T-helper 2 cell (primary cell): ENCODE results near the gene PXK.
"Not testable (repeated sequence)": the region's sequence is repeated elsewhere in the genome, so short reads cannot be mapped to it uniquely, and the experiment has no call there.

Experiments
- DNase-seq, 5 experiments: peaks; one replicate each; pipeline versions ENCODE4 v3.0.0 to v3.0.0-alpha.2; 2012 to 2022

The PXK gene

DNA sequence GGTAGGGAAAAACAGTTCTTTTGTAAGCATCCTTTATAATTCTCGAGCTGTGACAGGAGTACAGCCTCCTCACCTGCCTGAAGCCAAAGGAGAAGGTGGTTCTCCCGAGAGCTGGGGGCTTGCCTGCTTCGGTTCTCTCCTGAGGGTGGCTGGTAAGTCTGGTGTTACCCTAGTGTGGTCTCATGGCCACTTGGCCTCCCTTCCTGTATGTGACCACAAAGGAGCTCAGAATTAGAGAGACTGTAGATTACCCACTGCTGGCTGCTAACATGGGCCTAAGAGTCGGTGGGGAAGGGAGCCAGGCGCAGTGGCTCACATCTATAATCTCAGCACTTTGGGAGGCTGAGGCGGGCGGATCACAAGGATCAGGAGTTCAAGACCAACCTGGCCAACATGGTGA is 88.3 kb downstream of the PXK start:
- DNase-seq, result no peak

DNA sequence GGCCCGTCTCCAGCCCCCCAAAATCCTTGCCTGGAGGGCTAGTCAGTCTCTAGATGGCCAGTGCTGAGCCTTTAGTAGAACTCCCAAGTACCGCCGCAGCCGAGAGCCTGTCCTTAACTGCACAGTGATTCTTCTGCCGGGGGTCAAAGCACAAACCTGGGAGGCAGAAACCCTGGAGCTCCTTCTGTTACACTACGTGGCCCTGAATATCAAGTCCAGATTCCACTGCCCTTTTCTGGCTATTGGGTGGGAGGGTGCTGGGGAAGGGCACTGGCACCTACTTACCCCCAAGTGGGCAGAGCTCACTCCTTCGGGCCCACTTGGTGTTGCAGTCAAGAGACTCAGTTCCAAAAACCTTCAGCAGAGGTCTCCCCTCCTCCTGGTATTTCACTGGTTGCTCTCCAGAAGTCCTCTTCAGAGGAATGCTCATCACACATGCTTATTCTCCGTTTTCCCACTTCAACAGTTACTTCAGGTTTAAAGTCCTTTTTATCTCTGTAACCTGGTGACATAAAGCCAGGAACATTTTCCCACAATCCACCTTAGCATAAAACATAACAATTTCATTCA is 90.1 kb downstream of the PXK start:
- DNase-seq, result no peak

DNA sequence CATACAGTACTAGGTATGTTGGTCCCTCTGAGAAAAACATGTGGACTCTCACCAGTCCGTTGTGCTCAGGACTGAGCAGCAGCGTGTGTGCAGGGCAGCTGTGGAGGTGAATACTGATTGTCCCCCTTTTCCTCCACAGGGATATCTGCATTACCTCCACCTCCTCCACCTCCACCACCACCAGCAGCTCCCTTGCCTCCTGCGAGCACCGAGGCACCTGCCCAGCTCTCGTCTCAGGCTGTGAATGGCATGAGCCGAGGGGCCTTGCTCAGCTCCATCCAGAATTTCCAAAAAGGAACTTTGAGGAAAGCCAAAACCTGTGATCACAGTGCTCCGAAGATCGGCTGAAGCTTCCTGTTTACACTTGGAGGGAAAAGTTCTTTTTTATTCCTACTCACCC is 91.9 kb downstream of the PXK start:
- DNase-seq, result no peak

DNA sequence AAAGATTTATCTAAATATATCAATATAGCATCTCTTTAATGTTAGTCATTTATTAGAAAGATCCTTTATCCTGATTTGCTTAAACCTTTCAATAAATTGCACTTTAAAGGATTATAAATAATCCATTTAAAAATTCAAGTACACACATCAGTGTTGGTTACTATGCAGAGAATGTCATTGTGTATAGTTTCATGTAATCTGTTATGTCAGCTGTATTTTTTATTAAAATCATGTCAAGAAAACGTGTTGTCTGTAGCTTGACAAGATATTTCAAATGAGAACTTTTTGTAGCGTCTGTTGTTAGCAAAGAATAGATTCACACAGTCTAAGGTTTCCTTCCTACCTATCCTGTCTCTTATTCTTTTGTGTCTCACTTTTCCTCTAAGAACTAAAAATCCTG is 93.1 kb downstream of the PXK start:
- DNase-seq, result no peak

DNA sequence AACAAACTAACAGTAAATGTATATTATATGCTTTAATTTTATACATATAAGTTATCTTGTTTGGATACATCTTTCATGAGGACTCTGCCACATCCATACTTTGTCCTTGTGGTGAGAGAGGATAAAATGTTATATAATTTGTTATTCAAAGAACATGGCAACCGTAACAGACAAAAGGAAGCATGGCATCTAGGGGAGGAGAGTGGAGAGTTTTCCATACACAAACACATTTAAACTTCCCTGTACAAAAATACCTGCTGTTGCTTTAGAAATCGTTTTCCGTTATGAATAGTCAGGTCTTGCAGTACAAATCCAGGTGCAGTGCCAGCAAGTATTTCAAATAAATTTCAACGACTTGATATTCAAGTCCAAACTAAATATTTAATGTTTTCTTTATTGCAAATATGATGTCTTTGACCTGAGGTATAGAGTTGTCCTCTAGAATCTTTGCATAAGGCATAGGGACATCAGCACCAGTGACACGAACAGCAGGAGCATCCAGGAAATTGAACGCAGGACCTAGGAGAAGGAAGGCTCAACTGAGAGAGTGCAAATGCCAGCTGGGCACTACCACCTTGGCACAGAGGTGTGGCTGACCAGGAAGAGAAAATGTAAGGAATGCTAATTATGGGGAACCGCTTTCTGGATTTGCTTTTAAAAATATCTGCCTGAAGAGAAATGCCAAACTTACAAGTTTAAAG is 95.1 kb downstream of the PXK start:
- DNase-seq, result no peak

DNA sequence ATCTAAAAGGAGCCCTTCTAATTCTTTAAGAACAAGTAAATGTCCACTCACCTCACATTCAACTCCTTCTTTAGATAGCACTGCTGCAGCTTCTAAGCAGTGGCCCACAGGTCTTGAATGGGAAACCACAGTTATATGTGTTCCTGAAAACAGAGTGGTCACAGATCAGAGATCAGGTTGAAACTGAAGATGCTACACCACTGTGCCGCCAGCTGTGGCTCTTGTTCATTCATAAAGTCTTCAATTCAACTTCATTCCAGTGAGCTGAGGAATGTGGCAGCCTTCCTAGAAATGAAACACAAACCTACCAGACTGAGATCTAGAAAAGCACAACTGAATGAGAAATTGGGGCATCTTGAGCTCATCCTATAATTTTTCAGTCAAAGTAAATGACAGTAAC is 97.0 kb downstream of the PXK start:
- no peak for DNase-seq

DNA sequence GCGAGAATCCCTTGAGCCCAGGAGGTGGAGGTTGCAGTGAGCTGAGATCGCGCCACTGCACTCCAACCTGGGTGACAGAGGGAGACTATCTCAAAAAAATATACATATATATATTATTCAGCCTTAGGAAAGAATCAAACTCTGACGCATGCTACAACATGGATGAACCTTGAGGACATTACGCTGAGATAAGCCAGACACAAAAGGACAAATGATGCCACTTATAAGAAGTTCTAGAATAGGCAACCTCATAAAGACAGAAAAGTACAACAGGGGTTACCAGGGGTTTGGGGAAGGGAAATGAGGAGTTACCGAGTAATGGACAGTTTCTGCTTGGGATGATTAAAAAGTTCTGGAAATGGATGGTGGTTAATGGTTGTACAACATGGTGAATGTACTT is 100.2 kb downstream of the PXK start:
- DNase-seq, result no peak

DNA sequence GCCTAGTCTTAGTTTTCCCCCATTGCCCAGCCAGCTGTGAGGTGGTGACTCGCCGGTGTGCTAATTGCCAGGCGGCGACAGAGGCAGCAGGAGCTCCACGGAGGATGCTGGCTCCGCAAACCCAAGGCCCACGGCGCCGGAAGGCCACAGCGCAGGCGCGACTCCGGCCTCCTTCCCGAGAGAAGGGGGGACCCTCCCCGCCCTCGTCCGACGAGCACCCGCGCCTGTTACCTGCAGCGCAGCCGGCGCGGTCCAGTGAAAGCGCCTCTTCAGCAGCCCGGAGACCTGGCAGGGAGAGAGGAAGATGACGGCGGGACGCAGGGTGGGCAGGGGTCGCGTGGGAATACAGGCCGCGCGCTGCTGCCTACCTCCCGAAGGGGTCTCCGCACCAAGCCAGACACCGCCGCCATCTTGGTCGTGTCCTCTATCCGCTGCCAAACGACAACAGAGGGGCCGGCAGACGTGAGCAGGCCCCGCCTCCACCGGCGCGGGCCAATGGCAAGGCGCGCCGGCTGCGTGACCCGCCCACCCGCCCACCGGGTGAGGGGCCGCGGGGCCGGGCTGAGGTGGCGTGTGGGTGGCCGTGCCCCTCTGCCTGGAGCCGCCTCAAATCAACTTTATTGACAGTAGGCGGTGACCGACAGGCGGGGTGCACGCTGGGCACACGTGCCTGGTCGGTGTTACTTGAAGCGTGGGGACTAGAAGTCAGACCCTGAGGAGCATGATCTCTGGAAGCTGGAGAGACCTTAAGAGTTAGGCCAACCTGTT is 100.9 kb downstream of the PXK start, which contains the start of gene PDHB:
Gene PDHB (minus strand): TSS at position 433 of the 768 bp plus-strand sequence. CDS start 23 bp downstream, at position 410.
- peak; percentile 72 to 93 (median 83) for DNase-seq

DNA sequence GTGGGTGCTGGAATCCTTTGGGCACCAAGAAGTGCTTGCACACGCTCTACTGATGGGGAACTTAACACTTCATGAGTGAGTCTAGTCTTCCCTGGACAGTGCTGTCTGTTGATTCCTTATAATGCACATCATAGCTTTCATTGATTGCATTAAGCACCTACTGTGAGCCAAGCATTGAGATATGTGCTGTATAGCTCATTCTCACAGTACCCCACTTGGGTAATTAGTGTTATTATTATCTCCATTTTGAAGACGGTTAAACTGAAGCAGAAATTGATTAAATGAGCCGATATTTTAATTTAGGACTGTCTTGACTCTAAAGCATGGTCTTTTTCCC is 101.4 kb downstream of the PXK start:
- DNase-seq, result no peak

DNA sequence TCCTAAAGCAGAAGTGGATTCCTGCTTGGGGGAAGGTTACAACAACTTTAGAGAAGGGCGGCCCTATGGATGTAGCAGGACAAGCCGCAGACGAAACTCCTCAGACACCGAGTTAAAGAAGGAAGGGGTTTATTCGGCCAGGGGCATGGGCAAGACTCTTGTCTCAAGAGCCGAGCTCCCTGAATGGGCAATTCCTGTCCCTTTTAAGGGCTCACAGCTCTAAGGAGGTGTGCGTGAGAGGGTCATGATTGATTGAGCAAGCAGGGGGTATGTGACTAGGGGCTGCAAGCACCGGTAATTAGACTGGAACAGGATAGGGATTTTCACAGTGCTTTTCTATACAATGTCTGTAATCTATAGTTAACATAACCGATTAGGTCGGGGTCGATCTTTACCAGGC is 101.8 kb downstream of the PXK start:
- DNase-seq, result no peak

DNA sequence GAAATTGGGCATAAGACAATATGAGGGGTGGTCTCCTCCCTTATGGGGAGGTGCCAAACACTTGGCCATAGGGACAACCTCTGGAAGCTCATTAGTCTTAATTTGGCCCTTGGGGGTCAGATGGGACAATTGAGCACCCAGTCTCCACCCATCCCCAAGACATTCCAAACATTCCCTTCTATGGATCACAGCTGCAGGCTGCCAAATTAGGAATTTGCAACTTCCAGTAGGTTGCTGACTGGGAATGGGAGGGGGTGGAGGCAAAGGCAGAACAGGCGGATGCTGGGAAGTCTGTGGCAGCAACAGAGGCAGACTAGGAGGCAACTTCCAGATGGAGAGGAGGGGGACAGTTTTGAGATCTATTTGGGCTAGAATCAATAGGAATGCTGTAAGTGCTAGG is 102.3 kb downstream of the PXK start:
- DNase-seq, result no peak

DNA sequence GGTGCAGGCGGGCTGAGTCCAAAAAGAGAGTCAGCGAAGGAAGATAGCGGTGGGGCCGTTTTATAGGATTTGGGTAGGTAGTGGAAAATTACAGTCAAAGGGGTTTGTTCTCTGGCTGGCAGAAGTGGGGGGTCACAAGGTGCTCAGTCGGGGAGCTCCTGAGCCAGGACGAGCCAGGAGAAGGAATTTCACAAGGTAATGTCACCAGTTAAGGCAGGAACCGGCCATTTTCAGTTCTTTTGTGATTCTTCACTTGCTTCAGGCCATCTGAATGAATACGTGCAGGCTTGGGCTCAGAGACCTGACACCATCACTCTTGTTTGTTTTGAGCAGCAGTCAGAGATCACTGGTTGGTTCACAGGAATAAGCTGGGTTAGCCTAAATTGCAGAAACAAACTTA is 104.6 kb downstream of the PXK start:
- not testable (repeated sequence) for DNase-seq

DNA sequence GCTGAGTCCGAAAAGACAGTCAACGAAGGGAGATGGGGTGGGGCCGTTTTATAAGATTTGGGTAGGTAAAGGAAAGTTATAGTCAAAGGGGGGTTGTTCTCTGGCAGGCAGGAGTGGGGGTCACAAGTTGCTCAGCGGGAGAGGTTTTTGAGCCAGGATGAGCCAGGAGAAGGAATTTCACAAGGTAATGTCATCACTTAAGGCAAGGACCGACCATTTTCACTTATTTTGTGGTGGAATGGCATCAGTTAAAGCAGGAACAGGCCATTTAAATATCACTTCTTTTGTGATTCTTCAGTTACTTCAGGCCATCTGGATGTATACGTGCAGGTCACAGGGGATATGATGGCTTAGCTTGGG is 108.3 kb downstream of the PXK start:
- DNase-seq, result not testable (repeated sequence)

DNA sequence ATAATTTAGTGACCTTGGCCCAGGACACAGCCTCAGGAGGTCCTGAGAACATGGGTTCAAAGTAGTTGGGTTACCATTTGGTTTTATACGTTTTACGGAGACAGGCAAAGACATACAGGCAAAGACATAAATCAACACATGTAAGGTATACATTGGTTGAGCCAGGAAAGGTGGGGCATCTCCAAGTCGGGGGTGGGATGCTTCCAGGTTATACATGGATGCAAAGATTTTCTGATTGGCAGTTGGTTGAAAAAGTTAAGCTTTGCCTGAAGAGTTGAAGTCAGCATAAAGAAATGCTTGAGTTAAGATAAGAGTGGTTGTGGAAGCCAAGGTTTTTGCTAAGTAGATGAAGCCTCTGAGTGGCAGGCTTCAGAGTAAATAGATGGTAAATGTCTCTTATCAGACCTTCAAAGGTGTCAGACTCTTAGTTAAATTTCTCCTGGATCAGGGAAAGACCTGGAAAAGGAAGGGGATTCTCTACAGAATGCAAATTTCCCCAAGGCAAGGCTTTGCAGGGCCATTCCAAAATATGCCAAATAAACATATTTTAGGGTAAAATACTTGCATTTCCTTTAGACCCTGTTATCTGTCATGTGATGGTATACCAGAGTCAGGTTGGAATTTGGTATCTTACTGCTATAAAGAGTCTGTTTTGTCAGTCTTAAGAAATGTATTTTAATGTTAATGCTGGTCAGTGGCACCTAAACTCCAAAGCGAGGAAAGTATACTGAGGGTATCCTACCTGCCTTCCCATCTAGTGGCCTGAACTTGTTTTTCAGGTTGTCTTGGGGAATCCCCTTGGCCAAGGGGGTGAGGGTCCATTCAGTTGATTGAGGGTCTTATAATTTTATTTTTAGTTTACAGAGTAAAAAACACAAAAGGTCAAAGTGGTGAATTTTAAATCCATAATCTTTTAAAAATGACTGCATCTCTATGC is 109.1 kb downstream of the PXK start:
- DNase-seq, result no peak

DNA sequence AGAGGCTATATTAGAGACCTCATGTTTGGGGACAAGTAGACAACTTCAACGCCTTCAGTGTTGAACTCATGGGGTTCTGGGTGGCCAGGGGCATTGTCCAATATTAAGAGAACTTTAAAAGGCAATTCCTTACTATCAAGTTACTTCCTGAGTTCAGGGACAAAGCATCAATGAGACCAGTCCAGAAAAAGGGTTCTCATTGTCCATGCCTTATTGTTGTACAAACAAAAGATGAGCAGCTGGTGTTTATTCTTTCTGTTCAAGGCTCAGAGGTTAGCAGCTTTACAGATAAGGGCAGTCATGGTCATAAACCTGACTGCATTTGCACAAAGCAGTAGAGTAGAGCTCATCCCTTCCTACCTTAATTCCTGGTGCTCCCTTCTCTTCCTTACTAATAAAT is 119.5 kb downstream of the PXK start:
- DNase-seq, result no peak

DNA sequence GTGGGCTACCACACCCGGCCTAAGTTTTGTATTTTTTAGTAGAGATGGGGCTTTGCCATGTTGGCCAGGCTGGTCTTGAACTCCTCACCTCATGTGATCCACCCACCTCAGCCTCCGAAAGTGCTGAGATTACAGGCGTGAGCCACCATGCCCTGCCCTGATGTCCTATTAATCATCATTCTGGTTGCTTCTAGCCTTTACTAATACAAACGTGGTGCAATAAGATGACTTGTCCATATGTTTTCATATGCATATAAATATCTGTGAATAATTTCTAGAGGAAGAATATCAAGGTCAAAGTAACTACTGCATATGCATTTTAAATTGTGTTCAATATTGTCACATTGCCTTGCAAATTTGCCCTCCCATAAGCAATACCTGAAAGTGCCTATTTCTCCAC is 126.5 kb downstream of the PXK start:
- no peak for DNase-seq

DNA sequence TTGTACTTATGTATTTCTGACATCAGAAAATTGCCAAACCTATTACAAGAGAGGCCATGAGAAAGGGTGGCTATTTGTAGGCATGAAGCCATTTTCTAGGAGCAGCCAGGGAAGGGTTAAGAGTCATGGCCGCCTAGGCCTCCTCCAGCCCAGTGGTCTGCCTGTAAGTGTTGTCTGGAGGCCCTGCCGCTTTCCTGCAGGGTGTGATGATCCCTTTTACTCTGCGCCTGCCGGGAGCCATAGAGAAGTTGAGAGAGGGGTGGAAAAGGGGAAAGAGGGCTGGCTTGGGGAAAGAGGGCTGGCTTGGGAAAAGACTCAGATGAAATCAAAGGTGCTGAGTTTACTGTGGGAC is 130.1 kb downstream of the PXK start:
- no peak for DNase-seq

DNA sequence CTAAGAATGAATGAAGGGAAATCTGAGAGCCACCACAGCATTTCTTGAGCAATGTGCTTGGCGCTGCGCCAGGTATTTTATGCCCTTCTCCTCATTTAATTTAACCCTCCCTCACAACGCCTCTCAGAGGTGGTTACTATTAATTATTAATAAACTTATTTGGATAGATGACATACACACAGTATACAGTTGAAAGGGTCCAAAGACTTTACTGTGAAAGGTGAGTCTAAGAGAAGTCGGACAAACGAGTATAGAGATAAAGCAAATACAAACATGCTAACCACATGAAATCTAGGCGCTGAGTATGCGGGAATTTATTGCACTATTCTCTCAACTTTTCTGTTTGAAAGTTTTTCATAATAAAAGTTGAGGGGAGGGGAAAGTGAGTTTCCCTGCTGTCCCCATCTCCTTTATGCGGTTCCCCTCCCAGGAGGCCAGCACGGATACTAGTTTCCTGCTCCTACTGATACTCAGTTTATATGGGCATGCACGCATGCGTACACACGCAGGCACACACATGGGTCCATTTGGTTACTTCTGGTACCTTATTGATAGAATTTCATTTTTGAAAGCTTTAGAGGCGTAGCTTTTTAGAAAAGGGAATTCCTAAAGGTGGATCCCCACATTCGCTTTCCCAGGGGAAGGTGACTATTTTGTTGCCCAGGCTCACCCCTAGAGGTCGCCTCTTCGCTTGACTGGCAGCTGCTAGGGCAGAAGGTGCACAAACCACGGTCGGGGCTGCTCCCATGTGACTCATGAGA is 130.7 kb downstream of the PXK start:
- DNase-seq, result peak in 4 of 5 experiments; percentile 35 to 87 (median 58)

DNA sequence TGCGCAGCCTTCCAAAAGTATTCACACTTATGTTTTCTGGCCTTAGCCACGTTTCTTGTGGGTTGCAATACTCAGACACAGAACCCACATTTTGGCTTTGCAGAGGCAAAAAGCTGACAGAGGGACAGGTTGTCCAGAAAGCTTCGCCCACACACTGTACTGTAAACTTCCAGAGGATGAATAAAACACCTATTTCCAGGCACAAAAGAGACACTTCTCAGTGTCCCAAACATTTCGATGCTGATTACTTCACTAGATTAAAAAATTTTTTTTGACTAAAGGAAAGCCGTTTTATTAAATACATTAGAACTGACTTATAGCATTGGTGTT is 131.2 kb downstream of the PXK start:
- DNase-seq, result no peak

DNA sequence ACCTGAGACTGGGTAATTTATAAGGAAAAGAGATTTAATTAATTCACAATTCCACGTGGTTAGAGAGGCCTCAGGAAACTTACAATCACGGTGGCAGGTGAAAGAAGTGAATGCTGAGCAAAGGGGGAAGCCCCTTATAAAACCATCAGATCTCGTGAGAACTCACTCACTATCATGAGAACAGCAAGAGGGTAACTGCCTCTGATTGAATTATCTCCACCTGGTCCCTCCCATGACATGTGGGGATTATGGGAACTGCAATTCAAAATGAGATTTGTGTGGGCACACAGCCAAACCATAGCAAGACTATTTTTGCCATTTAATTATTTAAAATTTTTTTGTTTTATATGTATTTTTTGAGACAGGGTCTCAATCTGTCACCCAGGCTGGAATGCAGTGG is 132.2 kb downstream of the PXK start:
- DNase-seq, result peak in 1 of 5 experiments; percentile 71

DNA sequence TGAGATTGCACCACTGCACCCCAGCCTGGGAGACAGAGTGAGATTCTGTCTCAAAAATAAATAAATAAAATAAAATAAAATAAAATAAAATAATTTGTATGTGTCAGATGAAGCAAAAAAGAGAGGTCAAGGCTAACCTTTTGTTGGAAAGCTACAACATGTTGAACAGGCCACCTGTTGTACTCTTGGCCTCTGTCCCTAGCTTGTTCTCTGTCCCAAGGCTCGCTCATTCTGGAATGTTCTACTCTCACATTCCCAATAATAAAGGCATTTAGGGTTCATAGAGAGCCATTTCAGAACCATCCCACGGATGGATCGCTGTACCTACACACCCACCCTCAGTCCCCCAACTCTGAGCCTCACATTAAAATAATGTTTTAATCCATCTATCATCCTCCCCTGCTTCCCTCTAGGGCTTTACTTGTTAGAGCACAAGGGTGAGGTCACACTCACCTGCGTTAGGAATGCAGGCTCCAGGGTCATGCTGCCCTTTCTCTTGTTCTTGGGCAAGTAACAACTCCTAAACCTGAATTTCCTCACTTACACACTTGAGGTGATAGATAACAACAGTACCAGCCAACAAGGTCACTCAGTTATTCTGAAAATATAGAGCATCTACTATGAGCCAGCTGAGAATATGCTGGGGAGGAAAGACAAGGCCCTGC is 134.3 kb downstream of the PXK start:
- no peak for DNase-seq

DNA sequence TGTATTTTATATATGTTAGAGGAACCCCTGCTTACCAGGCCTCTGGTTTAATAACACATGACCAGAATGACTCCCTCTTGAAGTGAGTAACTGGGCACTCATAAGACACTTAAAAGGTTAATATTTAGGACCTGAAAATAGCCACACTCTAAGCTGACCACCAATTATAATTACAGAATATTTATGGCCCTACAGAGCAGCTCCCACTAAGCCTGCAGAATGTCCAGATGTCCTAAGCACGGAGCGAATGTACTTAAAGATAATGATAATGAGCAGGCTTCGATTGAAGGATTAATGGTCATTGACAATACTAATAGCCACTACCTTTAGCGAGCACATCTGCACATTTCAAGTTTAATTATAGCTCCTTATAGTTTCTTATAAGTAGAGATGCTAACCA is 136.4 kb downstream of the PXK start:
- no peak for DNase-seq
